SK-N-SH (cell line): ENCODE data around the gene PRRT1B. TPM values are rescaled to one million over a fixed set of nuclear protein-coding genes. Genes with fewer than 3 reads are reported as not detected.

Source experiments
- CTCF ChIA-PET: fragments of 300-600, 350-600 bp; formaldehyde crosslinking; extraction: SDS; loops from one replicate; lab custom pipeline; 2021; lab: Yijun Ruan, JAX
- POLR2A ChIA-PET: fragments of 350-600 bp; sonication (Branson Sonifier 250); formaldehyde crosslinking; extraction: SDS; loops from one replicate; lab custom pipeline; 2020; ENCODE audit warnings: antibody characterized with exemption, inconsistent platforms; lab: Yijun Ruan, JAX
- DNase-seq: peaks from one replicate; pipeline ENCODE4 v3.0.0; 2012
- H2AFZ ChIP-seq: fragments of 200-600 bp; sonication (generic); 2 replicates; pipeline ENCODE4 v1.8.1; 2016; ENCODE audit warnings: antibody characterized with exemption, mild to moderate bottlenecking, low read depth
- H3F3A ChIP-seq: fragments of 200-600 bp; sonication (generic); replicated peaks from 2 replicates; pipeline ENCODE3; 2016; ENCODE audit warnings: antibody characterized with exemption, mild to moderate bottlenecking; ENCODE audit not compliant: insufficient read depth
- H3K27ac ChIP-seq, 2 experiments: fragments of 200-500 bp in 1 of 2; fragments of 200-600 bp in 1 of 2; sonication (Bioruptor generic) in 1 of 2; sonication (generic), shearing (Covaris generic) in 1 of 2; 2 replicates each; pipeline versions ENCODE4 v1.5.1 to v1.6.1; 2014 to 2016; ENCODE audit warnings: low read depth in 2 of 2, inconsistent platforms in 1 of 2, low read length in 1 of 2, mild to moderate bottlenecking in 1 of 2, mixed read lengths in 1 of 2
- H3K27me3 ChIP-seq: fragments of 200-600 bp; sonication (generic), shearing (Covaris generic); 2 replicates; pipeline ENCODE4 v1.6.1; 2016; ENCODE audit warnings: mixed run types; ENCODE audit not compliant: insufficient read depth
- H3K36me3 ChIP-seq, 2 experiments: fragments of 200-500 bp in 1 of 2; fragments of 200-600 bp in 1 of 2; sonication (Bioruptor generic) in 1 of 2; sonication (generic) in 1 of 2; replicated peaks in 1 of 2; 2 replicates each; pipeline versions ENCODE3 to v1.5.1; 2014 to 2016; ENCODE audit warnings: low read length in 1 of 2, mild to moderate bottlenecking in 1 of 2; ENCODE audit not compliant: insufficient read depth in 2 of 2, control insufficient read depth in 1 of 2
- H3K4me1 ChIP-seq, 2 experiments: fragments of 200-500 bp in 1 of 2; fragments of 200-600 bp in 1 of 2; sonication (Bioruptor generic) in 1 of 2; sonication (generic), shearing (Covaris generic) in 1 of 2; 2 replicates each; pipeline versions ENCODE4 v1.5.1 to v1.6.1; 2014 to 2016; ENCODE audit warnings: low read depth in 1 of 2, low read length in 1 of 2, mixed run types in 1 of 2; ENCODE audit not compliant: insufficient read depth in 2 of 2, control insufficient read depth in 1 of 2
- H3K4me2 ChIP-seq: fragments of 200-600 bp; sonication (generic), shearing (Covaris generic); 2 replicates; pipeline ENCODE4 v1.6.1; 2017; ENCODE audit warnings: mixed run types
- H3K4me3 ChIP-seq, 2 experiments: fragments of 200-500 bp in 1 of 2; fragments of 200-600 bp in 1 of 2; sonication (Bioruptor generic) in 1 of 2; sonication (generic), shearing (Covaris generic) in 1 of 2; 2 replicates each; pipeline versions ENCODE4 v1.5.1 to v1.8.1; 2014 to 2016; ENCODE audit warnings: low read depth in 2 of 2, inconsistent platforms in 1 of 2, low read length in 1 of 2, mild to moderate bottlenecking in 1 of 2, mixed read lengths in 1 of 2, moderate library complexity in 1 of 2
- H3K79me2 ChIP-seq: fragments of 200-600 bp; sonication (generic); 2 replicates; pipeline ENCODE4 v1.8.1; 2017; ENCODE audit warnings: mild to moderate bottlenecking; ENCODE audit not compliant: insufficient read depth
- H3K9ac ChIP-seq: fragments of 200-600 bp; sonication (generic); 2 replicates; pipeline ENCODE4 v1.6.1; 2017; ENCODE audit warnings: mixed run types
- H3K9me2 ChIP-seq: fragments of 200-600 bp; sonication (generic); 2 replicates; pipeline ENCODE4 v1.6.1; 2017; ENCODE audit warnings: mixed run types
- H3K9me3 ChIP-seq: fragments of 200-600 bp; sonication (generic); 2 replicates; pipeline ENCODE4 v1.6.1; 2017; ENCODE audit warnings: mixed run types, mild to moderate bottlenecking, moderate library complexity
- H4K20me1 ChIP-seq: fragments of 200-600 bp; sonication (generic); 2 replicates; pipeline ENCODE4 v1.6.1; 2017; ENCODE audit warnings: mild to moderate bottlenecking, mixed run types; ENCODE audit not compliant: insufficient read depth
- EP300 ChIP-seq, 2 experiments: IDR thresholded peaks; 2 replicates each; pipeline versions ENCODE4 v1.4.0 to v1.6.1; 2012; ENCODE audit warnings: borderline replicate concordance in 1 of 2, low read depth in 1 of 2, low read length in 1 of 2
- FOSL2 ChIP-seq: IDR thresholded peaks from 2 replicates; pipeline ENCODE4 v1.4.0; 2012; ENCODE audit warnings: low read depth, mild to moderate bottlenecking, moderate library complexity, borderline replicate concordance
- FOXJ3 ChIP-seq: sonication (generic); formaldehyde crosslinking; IDR thresholded peaks from 2 replicates; pipeline ENCODE4 v1.5.1; 2020; ENCODE audit warnings: mild to moderate bottlenecking, missing genetic modification reagents
- FOXM1 ChIP-seq: IDR thresholded peaks from 2 replicates; pipeline ENCODE4 v1.4.0; 2012; ENCODE audit warnings: low read depth, mild to moderate bottlenecking
- GABPA ChIP-seq: IDR thresholded peaks from 2 replicates; pipeline ENCODE4 v1.4.0; 2012; ENCODE audit warnings: low read depth, mild to moderate bottlenecking
- GATA2 ChIP-seq: sonication (generic); formaldehyde crosslinking; IDR thresholded peaks from 2 replicates; pipeline ENCODE4 v1.5.0; 2020; ENCODE audit warnings: mild to moderate bottlenecking, missing genetic modification reagents
- JUND ChIP-seq: IDR thresholded peaks from 2 replicates; pipeline ENCODE4 v1.4.0; 2012
- MXI1 ChIP-seq: IDR thresholded peaks from 2 replicates; pipeline ENCODE4 v1.6.1; 2012; ENCODE audit warnings: mild to moderate bottlenecking, low read depth, low read length, improper control_type of control experiment
- NFIC ChIP-seq: IDR thresholded peaks from 2 replicates; pipeline ENCODE4 v1.4.0; 2012; ENCODE audit warnings: borderline replicate concordance
- NRF1 ChIP-seq: IDR thresholded peaks from 2 replicates; pipeline ENCODE4 v1.6.1; 2012; ENCODE audit warnings: low read depth, mild to moderate bottlenecking, low read length
- POLR2AphosphoS5 ChIP-seq: IDR thresholded peaks from 2 replicates; pipeline ENCODE4 v1.6.1; 2012; ENCODE audit warnings: low read depth, low read length
- RCOR1 ChIP-seq: fragments of 150-350 bp; IDR thresholded peaks from 2 replicates; pipeline ENCODE4 v1.6.1; 2017; ENCODE audit warnings: antibody characterized with exemption, low read length
- RXRA ChIP-seq: IDR thresholded peaks from 2 replicates; pipeline ENCODE4 v1.4.0; 2012; ENCODE audit warnings: low read depth, mild to moderate bottlenecking, borderline replicate concordance
- WGBS: methylation state at CpG from one replicate; pipeline ENCODE4 v1.1.6; 2017; ENCODE audit warnings: low lambda C conversion rate; 5-methylcytosine and 5-hydroxymethylcytosine counted together
- polyA plus RNA-seq, 3 experiments: library from polyadenylated mRNA; depleted of rRNA; stranded (reverse); fragments of >200 nt; gene quantifications; 2 replicates each; pipeline ENCODE4 v1.2.3, GENCODE V29; 2012
- TF ChIP-seq, protein P1 (sequence below): IDR thresholded peaks from 2 replicates; pipeline ENCODE4 v1.6.1; 2012; ENCODE audit warnings: mild to moderate bottlenecking, low read depth, low read length, moderate library complexity
- TF ChIP-seq, protein P2 (sequence below): IDR thresholded peaks from 2 replicates; pipeline ENCODE4 v1.4.0; 2012; ENCODE audit warnings: low read depth, borderline replicate concordance

Gene PRRT1B
- polyA plus RNA-seq, 1 of the 3 experiments (the other 2 are of a cell fraction) = not detected

DNA sequence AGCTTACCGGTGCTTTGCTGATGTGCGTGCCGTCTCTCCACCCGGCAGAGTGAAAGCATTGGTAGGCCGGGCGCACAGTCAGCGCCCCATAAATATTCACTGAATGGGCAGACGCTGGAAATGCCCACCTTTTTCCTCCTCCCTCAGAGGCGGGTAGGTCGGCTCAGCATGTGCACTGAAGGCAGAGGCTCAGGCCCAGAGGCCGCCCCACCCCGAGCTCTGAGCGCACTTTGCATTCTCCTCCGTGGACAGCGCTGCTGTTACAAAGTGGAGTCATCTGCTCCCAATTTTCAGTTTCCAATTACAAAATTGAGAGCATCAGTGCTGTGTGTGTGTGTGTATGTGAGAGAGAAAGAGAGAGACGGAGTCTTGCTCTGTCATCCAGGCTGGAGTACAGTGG, 24.8 kb upstream of the PRRT1B start:
- TF ChIP-seq NFIC (no peak), FOXJ3 (CRISPR knock-in tag) (no peak), JUND (no peak), GATA2 (CRISPR knock-in tag) (no peak), MXI1 (no peak), FOSL2 (no peak), POLR2AphosphoS5 (no peak), EP300 (IDR thresholded peaks at IDR 0.05; ENCODE audit: borderline replicate concordance in 1 of 2, low read depth in 1 of 2, low read length in 1 of 2) (no peak), GABPA (no peak), RCOR1 (no peak), FOXM1 (no peak), RXRA (no peak), NRF1 (no peak)
- TF ChIP-seq, protein P1, sequence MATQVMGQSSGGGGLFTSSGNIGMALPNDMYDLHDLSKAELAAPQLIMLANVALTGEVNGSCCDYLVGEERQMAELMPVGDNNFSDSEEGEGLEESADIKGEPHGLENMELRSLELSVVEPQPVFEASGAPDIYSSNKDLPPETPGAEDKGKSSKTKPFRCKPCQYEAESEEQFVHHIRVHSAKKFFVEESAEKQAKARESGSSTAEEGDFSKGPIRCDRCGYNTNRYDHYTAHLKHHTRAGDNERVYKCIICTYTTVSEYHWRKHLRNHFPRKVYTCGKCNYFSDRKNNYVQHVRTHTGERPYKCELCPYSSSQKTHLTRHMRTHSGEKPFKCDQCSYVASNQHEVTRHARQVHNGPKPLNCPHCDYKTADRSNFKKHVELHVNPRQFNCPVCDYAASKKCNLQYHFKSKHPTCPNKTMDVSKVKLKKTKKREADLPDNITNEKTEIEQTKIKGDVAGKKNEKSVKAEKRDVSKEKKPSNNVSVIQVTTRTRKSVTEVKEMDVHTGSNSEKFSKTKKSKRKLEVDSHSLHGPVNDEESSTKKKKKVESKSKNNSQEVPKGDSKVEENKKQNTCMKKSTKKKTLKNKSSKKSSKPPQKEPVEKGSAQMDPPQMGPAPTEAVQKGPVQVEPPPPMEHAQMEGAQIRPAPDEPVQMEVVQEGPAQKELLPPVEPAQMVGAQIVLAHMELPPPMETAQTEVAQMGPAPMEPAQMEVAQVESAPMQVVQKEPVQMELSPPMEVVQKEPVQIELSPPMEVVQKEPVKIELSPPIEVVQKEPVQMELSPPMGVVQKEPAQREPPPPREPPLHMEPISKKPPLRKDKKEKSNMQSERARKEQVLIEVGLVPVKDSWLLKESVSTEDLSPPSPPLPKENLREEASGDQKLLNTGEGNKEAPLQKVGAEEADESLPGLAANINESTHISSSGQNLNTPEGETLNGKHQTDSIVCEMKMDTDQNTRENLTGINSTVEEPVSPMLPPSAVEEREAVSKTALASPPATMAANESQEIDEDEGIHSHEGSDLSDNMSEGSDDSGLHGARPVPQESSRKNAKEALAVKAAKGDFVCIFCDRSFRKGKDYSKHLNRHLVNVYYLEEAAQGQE = no peak
- TF ChIP-seq, protein P2, sequence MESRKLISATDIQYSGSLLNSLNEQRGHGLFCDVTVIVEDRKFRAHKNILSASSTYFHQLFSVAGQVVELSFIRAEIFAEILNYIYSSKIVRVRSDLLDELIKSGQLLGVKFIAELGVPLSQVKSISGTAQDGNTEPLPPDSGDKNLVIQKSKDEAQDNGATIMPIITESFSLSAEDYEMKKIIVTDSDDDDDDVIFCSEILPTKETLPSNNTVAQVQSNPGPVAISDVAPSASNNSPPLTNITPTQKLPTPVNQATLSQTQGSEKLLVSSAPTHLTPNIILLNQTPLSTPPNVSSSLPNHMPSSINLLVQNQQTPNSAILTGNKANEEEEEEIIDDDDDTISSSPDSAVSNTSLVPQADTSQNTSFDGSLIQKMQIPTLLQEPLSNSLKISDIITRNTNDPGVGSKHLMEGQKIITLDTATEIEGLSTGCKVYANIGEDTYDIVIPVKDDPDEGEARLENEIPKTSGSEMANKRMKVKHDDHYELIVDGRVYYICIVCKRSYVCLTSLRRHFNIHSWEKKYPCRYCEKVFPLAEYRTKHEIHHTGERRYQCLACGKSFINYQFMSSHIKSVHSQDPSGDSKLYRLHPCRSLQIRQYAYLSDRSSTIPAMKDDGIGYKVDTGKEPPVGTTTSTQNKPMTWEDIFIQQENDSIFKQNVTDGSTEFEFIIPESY = no peak
- WGBS = 83% methylated on average over 16 of the region's 16 CpGs
- CTCF ChIA-PET = interaction anchor here (0.9 to 1.6 kb wide), 3 partner anchors 9 to 220 kb away, joined by 3 to 5 read pairs (median 3); partner anchors contain the start of gene RAPGEF1

More for the DNA sequence above, 24.8 kb upstream of the PRRT1B start:
- DNase-seq = no peak
- Histone ChIP-seq H3K9ac (no peak overlapping the region), H4K20me1 (no peaks in the 10 kb centered on the region), H3K9me3 (no peaks in the 10 kb centered on the region), H3K4me3 (no peak overlapping the region), H2AFZ (no peak overlapping the region), H3K79me2 (no peaks in the 10 kb centered on the region), H3F3A (no peaks in the 10 kb centered on the region), H3K36me3 (peaks cover 19 to 84% of the 10 kb centered on the region in 2 experiments), H3K9me2 (no peaks in the 10 kb centered on the region), H3K4me2 (no peak overlapping the region), H3K4me1 (no peaks in the 10 kb centered on the region; a peak in 1 of 4 replicates), H3K27me3 (no peaks in the 10 kb centered on the region), H3K27ac (no peak overlapping the region)
- POLR2A ChIA-PET = interaction anchor here (0.6 kb wide), 1 partner anchor 31 kb away, joined by 7 read pairs; no protein-coding TSS in a partner anchor
